Measurements from ENCODE around the gene DHTKD1. TPM values are rescaled to one million over a fixed set of nuclear protein-coding genes. Genes with fewer than 3 reads are reported as not detected.
A peak's percentile ranks its signal among the peaks of the same experiment; 100 is the strongest.

Gene DHTKD1
- total and polyA plus RNA-seq, 2 experiments from 2014 or later, result 20.2 to 63.9 TPM

DNA sequence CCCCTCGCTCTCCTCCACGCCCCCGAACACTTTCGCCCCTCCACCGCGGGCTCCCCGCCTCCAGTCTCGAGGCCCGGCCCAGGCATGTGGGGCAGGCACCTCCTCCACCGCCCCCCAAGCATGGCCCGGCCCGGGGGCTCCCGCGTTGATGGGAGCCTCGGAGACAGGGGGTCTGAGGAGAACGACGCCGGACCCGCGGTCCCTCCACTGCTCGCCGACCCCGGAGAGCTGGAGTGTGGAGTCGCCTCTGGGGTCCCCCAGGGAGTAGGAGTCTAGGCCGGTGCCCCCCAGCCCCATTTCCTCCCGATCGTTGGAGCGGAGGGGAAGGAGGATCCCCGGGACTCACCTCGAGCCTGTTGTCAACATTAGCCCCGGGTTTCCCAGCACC is 26.4 kb upstream of the DHTKD1 start:
- DNase-seq (ENCODE audit: low spot score), result peak; percentile 27

DNA sequence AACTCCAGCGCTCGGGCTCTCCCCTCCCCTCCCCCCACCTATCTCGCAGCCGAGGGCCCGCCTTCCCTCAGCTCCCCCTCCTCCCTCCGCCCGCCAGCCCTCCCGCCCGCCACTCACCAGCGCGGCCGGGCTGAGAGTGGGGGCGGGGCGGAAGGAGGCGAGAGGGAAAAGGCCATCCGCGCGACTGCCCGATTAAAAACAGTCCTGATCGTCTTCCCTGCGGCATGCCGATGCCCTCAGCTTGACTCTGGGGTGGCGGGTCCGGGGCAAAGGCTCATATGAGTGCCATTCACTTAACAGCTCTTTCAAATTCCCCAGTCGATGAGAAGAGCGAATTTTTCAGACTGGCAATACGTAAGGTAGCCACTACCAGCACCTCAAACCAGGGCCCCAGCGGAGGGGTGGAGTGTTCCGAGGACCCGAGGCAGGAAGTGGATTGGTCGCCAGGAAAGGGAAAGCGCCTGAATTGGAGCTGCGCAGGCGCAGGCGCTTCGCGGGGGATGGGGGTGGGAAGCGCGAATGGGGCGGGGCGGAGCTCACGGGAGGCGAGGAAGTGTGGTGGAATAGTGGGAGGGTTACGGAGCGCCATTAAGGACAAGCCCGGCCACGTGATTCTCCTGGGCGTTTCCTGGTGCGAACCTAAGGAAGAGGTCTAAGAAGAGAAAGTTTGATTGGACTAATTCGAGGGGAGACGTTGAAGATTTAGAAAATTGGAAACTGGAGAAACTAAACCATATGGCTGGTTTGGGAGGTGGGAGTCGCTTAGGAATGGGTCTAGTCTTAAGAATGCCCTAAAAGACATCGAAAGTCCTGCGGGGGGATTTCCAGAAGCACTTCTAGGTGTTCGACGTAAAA is 25.7 kb upstream of the DHTKD1 start, which contains the start of gene UPF2:
Gene UPF2, minus strand, starts transcription at position 13 of the 855 bp plus-strand sequence. CDS start 7,386 bp downstream, outside the sequence.
- TF ChIP-seq, protein P1, sequence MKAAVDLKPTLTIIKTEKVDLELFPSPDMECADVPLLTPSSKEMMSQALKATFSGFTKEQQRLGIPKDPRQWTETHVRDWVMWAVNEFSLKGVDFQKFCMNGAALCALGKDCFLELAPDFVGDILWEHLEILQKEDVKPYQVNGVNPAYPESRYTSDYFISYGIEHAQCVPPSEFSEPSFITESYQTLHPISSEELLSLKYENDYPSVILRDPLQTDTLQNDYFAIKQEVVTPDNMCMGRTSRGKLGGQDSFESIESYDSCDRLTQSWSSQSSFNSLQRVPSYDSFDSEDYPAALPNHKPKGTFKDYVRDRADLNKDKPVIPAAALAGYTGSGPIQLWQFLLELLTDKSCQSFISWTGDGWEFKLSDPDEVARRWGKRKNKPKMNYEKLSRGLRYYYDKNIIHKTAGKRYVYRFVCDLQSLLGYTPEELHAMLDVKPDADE (IDR thresholded peaks at IDR 0.05), result peak; percentile 51
- TF ChIP-seq POLR2AphosphoS5 (IDR thresholded peaks at IDR 0.05; ENCODE audit: low read depth) (peak; percentile 50; the same call in 1 of the 2 replicates), ZNF331 (CRISPR knock-in tag; IDR thresholded peaks at IDR 0.05; ENCODE audit: low read depth) (no peak), CREB1 (CRISPR knock-in tag; IDR thresholded peaks at IDR 0.05; ENCODE audit: low read depth) (peak; percentile 10; the same call in 1 of the 2 replicates)

More for the DNA sequence above, 26.4 kb upstream of the DHTKD1 start:
- peak; percentile 30 for ATAC-seq
- H3K36me3 ChIP-seq (ENCODE audit: insufficient read depth), result no peaks in the 10 kb centered on the region
- H3K27ac Mint-ChIP-seq, result peak overlapping the region; percentile 100; the same call in 1 of the 2 replicates
- H4K20me1 ChIP-seq (replicated peaks; ENCODE audit: insufficient read depth), result no peaks in the 10 kb centered on the region
- H3K9me2 ChIP-seq (ENCODE audit: insufficient read depth), result no peaks in the 10 kb centered on the region
- H3K27me3 Mint-ChIP-seq (ENCODE audit: insufficient read depth, low read depth, poor library complexity), result peaks cover 10% of the 10 kb centered on the region
- H3F3A ChIP-seq (replicated peaks; ENCODE audit: low read depth), result no peaks in the 10 kb centered on the region
- TF ChIP-seq STAT1 (IDR thresholded peaks at IDR 0.05; ENCODE audit: unreplicated experiment) (no peak), POLR2AphosphoS5 (IDR thresholded peaks at IDR 0.05; ENCODE audit: low read depth) (peak; percentile 71)
- H3K9me3 Mint-ChIP-seq, result no peaks in the 10 kb centered on the region
- H3K4me2 ChIP-seq, result peak overlapping the region; percentile 82
- no peaks in the 10 kb centered on the region for H3K27me3 ChIP-seq (ENCODE audit: insufficient read depth)
- no peak overlapping the region for H2AFZ ChIP-seq
- peak overlapping the region; percentile 93 for H3K27ac ChIP-seq (ENCODE audit: low read depth)
- peaks cover 13% of the 10 kb centered on the region; the same call in 1 of the 2 replicates for H3K4me1 ChIP-seq (ENCODE audit: insufficient read depth)
- peak overlapping the region; percentile 93 for H3K4me3 ChIP-seq
- peaks cover 22% of the 10 kb centered on the region; the same call in 2 of the 3 replicates for H3K4me1 Mint-ChIP-seq
- peak overlapping the region; percentile 93 for H3K4me3 Mint-ChIP-seq
- peaks cover 51% of the 10 kb centered on the region for H3K79me2 ChIP-seq (replicated peaks; ENCODE audit: insufficient read depth)
- H3K36me3 Mint-ChIP-seq (ENCODE audit: low read depth), result no peaks in the 10 kb centered on the region

GRCh38 chr10:12045596-12045995 is 23.2 kb upstream of the DHTKD1 start:
- no peaks in the 10 kb centered on the region for H3K9me3 Mint-ChIP-seq
- H3K9me2 ChIP-seq (ENCODE audit: insufficient read depth), result no peaks in the 10 kb centered on the region
- H3F3A ChIP-seq (replicated peaks; ENCODE audit: low read depth), result no peaks in the 10 kb centered on the region
- peaks cover 19% of the 10 kb centered on the region for H3K79me2 ChIP-seq (replicated peaks; ENCODE audit: insufficient read depth)
- H3K4me2 ChIP-seq, result no peak overlapping the region
- H4K20me1 ChIP-seq (replicated peaks; ENCODE audit: insufficient read depth), result no peaks in the 10 kb centered on the region
- H3K4me1 ChIP-seq (ENCODE audit: insufficient read depth), result peaks cover 13% of the 10 kb centered on the region; the same call in 1 of the 2 replicates
- H3K4me3 Mint-ChIP-seq, result no peak overlapping the region
- H3K4me1 Mint-ChIP-seq, result peaks cover 19% of the 10 kb centered on the region; the same call in 2 of the 3 replicates
- no peaks in the 10 kb centered on the region for H3K36me3 ChIP-seq (ENCODE audit: insufficient read depth)
- DNase-seq (ENCODE audit: low spot score), result no peak
- no peak overlapping the region for H2AFZ ChIP-seq
- H3K27me3 Mint-ChIP-seq (ENCODE audit: insufficient read depth, low read depth, poor library complexity), result peaks cover 13% of the 10 kb centered on the region
- H3K27ac Mint-ChIP-seq, result no peak overlapping the region
- H3K36me3 Mint-ChIP-seq (ENCODE audit: low read depth), result no peaks in the 10 kb centered on the region
- no peak overlapping the region for H3K4me3 ChIP-seq
- ATAC-seq, result no peak
- no peaks in the 10 kb centered on the region for H3K27me3 ChIP-seq (ENCODE audit: insufficient read depth)
- no peak overlapping the region for H3K27ac ChIP-seq (ENCODE audit: low read depth)
- TF ChIP-seq ZNF114 (CRISPR knock-in tag; IDR thresholded peaks at IDR 0.05) (no peak), ZNF462 (CRISPR knock-in tag; IDR thresholded peaks at IDR 0.05) (no peak)

More for the DNA sequence above, 25.7 kb upstream of the DHTKD1 start, which contains the start of gene UPF2:
- peak within 1 kb of the TSS; percentile 93 for H3K4me3 Mint-ChIP-seq
- peak within 1 kb of the TSS; percentile 82 for H3K4me2 ChIP-seq
- peak within 1 kb of the TSS; percentile 100 for H3K27ac Mint-ChIP-seq
- H3K36me3 ChIP-seq (ENCODE audit: insufficient read depth), result no peaks in the 10 kb centered on the region
- H3K27me3 ChIP-seq (ENCODE audit: insufficient read depth), result no peaks in the 10 kb centered on the region
- DNase-seq (ENCODE audit: low spot score), result peak; percentile 98
- peaks cover 13% of the 10 kb centered on the region; the same call in 1 of the 2 replicates for H3K4me1 ChIP-seq (ENCODE audit: insufficient read depth)
- H3K4me3 ChIP-seq, result peak within 1 kb of the TSS; percentile 93
- H3K36me3 Mint-ChIP-seq (ENCODE audit: low read depth), result no peaks in the 10 kb centered on the region
- H3K9me3 Mint-ChIP-seq, result no peaks in the 10 kb centered on the region
- peak within 1 kb of the TSS; percentile 93 for H3K27ac ChIP-seq (ENCODE audit: low read depth)
- H4K20me1 ChIP-seq (replicated peaks; ENCODE audit: insufficient read depth), result no peaks in the 10 kb centered on the region
- no peaks in the 10 kb centered on the region for H3K9me2 ChIP-seq (ENCODE audit: insufficient read depth)
- no peaks in the 10 kb centered on the region for H3F3A ChIP-seq (replicated peaks; ENCODE audit: low read depth)
- H3K79me2 ChIP-seq (replicated peaks; ENCODE audit: insufficient read depth), result peaks cover 45% of the 10 kb centered on the region
- peaks cover 10% of the 10 kb centered on the region for H3K27me3 Mint-ChIP-seq (ENCODE audit: insufficient read depth, low read depth, poor library complexity)
- peaks cover 22% of the 10 kb centered on the region; the same call in 2 of the 3 replicates for H3K4me1 Mint-ChIP-seq
- peak within 1 kb of the TSS; percentile 2; the same call in 1 of the 2 replicates for H2AFZ ChIP-seq
- peak; percentile 89 for ATAC-seq

Data from GM23338 (cell line).